Mesendoderm (in vitro differentiated cells): Measurements from ENCODE around the gene SLC35C1.

Experiments
- DNase-seq: peaks from one replicate; pipeline ENCODE4 v3.0.0; 2013
- H2AK5ac ChIP-seq: 2 replicates; pipeline ENCODE4 v1.6.1; 2013; ENCODE audit warnings: low read length, inconsistent platforms
- H2BK120ac ChIP-seq: 2 replicates; pipeline ENCODE4 v1.6.1; 2013; ENCODE audit warnings: low read depth, mild to moderate bottlenecking, low read length, moderate library complexity, mixed read lengths
- H2BK15ac ChIP-seq: replicated peaks from 2 replicates; pipeline ENCODE4 v1.6.1; 2013; ENCODE audit warnings: low read depth, mild to moderate bottlenecking, moderate library complexity
- H2BK5ac ChIP-seq: 2 replicates; pipeline ENCODE4 v1.6.1; 2013; ENCODE audit warnings: low read length, inconsistent platforms
- H3K18ac ChIP-seq: 2 replicates; pipeline ENCODE4 v1.6.1; 2013; ENCODE audit warnings: mild to moderate bottlenecking, low read length, mixed read lengths
- H3K23ac ChIP-seq: one replicate; pipeline ENCODE4 v1.6.1; 2013; ENCODE audit warnings: low read length
- H3K27ac ChIP-seq: 2 replicates; pipeline ENCODE4 v1.5.1; 2013; ENCODE audit warnings: low read depth, mild to moderate bottlenecking, inconsistent platforms, low read length, moderate library complexity
- H3K27me3 ChIP-seq: 2 replicates; pipeline ENCODE4 v1.6.1; 2013; ENCODE audit warnings: low read length, control low read depth, mild to moderate bottlenecking, inconsistent platforms; ENCODE audit not compliant: insufficient read depth, poor library complexity
- H3K36me3 ChIP-seq: 2 replicates; pipeline ENCODE4 v1.6.1; 2013; ENCODE audit warnings: low read length, inconsistent platforms; ENCODE audit not compliant: control insufficient read depth, insufficient read depth
- H3K4ac ChIP-seq: one replicate; pipeline ENCODE4 v1.6.1; 2013; ENCODE audit warnings: low read depth, mild to moderate bottlenecking, low read length, moderate library complexity
- H3K4me1 ChIP-seq: 2 replicates; pipeline ENCODE4 v1.6.1; 2013; ENCODE audit warnings: low read depth, low read length, inconsistent platforms; ENCODE audit not compliant: control insufficient read depth
- H3K4me2 ChIP-seq: 2 replicates; pipeline ENCODE4 v1.6.1; 2013; ENCODE audit warnings: low read length
- H3K4me3 ChIP-seq: 2 replicates; pipeline ENCODE4 v1.5.1; 2013; ENCODE audit warnings: mild to moderate bottlenecking, low read length
- H3K56ac ChIP-seq: one replicate; pipeline ENCODE4 v1.6.1; 2013; ENCODE audit warnings: low read length
- H3K79me1 ChIP-seq: 2 replicates; pipeline ENCODE4 v1.6.1; 2013; ENCODE audit warnings: low read length, inconsistent platforms
- H3K79me2 ChIP-seq: 2 replicates; pipeline ENCODE4 v1.6.1; 2013; ENCODE audit warnings: mild to moderate bottlenecking, low read length; ENCODE audit not compliant: control insufficient read depth, insufficient read depth
- H3K9ac ChIP-seq: 2 replicates; pipeline ENCODE4 v1.6.1; 2013; ENCODE audit warnings: low read length, inconsistent platforms
- H4K5ac ChIP-seq: one replicate; pipeline ENCODE4 v1.6.1; 2013; ENCODE audit warnings: low read length
- H4K8ac ChIP-seq: one replicate; pipeline ENCODE4 v1.6.1; 2013; ENCODE audit warnings: low read depth, mild to moderate bottlenecking, control low read depth, low read length, moderate library complexity
- WGBS: extraction: QIAGEN DNeasy Blood & Tissue Kit; methylation state at CpG from one replicate; pipeline ENCODE4 v1.1.7; 2013; ENCODE audit warnings: low lambda C conversion rate, missing lambda C conversion rate; ENCODE audit not compliant: insufficient coverage; ENCODE audit errors: extremely low coverage; 5-methylcytosine and 5-hydroxymethylcytosine counted together

SLC35C1 gene

DNA sequence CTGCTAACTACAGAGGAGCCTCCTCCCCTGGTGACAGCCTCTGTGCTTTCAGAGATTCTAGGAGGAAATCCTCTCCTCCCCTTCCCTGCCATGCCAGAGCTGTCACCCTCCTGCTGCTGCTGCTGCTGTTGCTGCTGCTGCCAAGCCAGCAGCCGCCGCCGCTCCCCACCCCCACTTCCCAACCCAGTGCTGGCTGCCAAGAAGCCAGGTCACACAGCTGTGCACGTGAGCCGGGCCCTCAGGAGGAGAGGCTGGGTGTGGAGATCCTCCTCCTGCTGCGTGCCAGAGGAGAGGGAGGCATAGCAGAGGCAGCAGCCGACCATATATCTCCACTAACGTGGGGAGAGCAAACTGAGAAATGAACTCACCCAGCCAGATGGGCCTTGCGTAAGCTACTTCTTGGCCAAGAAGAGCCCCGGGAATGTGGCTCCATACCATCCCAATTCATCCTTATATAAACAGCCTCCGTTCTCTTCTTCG is 54.8 kb downstream of the SLC35C1 start:
- Histone ChIP-seq H3K79me1 (no peaks in the 10 kb centered on the region), H3K4ac (no peak overlapping the region), H3K27me3 (no peaks in the 10 kb centered on the region), H3K23ac (no peak overlapping the region), H3K18ac (no peak overlapping the region), H2AK5ac (no peak overlapping the region), H4K8ac (no peak overlapping the region), H3K79me2 (no peaks in the 10 kb centered on the region), H3K4me3 (no peak overlapping the region), H3K4me1 (peaks cover 5% of the 10 kb centered on the region), H2BK120ac (no peak overlapping the region), H3K36me3 (peaks cover 5% of the 10 kb centered on the region), H3K56ac (no peak overlapping the region), H3K9ac (no peak overlapping the region), H2BK5ac (no peak overlapping the region), H3K4me2 (no peak overlapping the region), H3K27ac (no peak overlapping the region), H2BK15ac (no peak overlapping the region), H4K5ac (no peak overlapping the region)
- no CpG with 5 or more reads among the region's 12 CpGs for WGBS
- peak; percentile 76 for DNase-seq

DNA sequence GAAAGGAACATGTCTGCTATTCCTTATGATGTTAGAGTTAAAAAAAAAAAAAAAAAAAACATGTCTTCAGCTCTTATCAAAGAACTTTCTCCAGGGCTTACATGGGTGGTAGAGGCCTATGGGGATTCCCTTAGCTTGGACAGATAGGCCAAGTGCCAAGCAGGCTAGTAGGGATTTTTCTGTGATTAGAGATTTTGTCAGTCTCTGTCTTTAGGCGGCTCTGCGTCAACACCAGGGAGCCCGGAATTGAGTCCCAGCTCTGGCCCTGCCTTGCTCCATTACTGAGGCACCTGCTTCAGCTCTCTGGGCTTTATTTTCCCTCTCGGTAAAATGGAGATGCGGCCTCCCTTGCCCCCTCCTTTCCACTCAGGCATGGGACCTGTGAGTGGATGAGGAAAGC is 55.4 kb downstream of the SLC35C1 start:
- no peak overlapping the region for H3K4me2 ChIP-seq
- H3K9ac ChIP-seq = no peak overlapping the region
- H2BK5ac ChIP-seq = no peak overlapping the region
- H3K18ac ChIP-seq = no peak overlapping the region
- no peak overlapping the region for H4K5ac ChIP-seq
- H3K4ac ChIP-seq = no peak overlapping the region
- no peaks in the 10 kb centered on the region for H3K79me2 ChIP-seq
- no CpG with 5 or more reads among the region's 5 CpGs for WGBS
- H3K79me1 ChIP-seq = no peaks in the 10 kb centered on the region
- no peaks in the 10 kb centered on the region for H3K27me3 ChIP-seq
- no peak overlapping the region for H2AK5ac ChIP-seq
- no peak overlapping the region for H2BK120ac ChIP-seq
- H3K56ac ChIP-seq = no peak overlapping the region
- no peak overlapping the region for H3K4me3 ChIP-seq
- H3K27ac ChIP-seq = no peak overlapping the region
- DNase-seq = no peak
- H3K4me1 ChIP-seq = peaks cover 5% of the 10 kb centered on the region
- H3K36me3 ChIP-seq = peaks cover 5% of the 10 kb centered on the region
- no peak overlapping the region for H3K23ac ChIP-seq
- H2BK15ac ChIP-seq = no peak overlapping the region
- H4K8ac ChIP-seq = no peak overlapping the region

DNA sequence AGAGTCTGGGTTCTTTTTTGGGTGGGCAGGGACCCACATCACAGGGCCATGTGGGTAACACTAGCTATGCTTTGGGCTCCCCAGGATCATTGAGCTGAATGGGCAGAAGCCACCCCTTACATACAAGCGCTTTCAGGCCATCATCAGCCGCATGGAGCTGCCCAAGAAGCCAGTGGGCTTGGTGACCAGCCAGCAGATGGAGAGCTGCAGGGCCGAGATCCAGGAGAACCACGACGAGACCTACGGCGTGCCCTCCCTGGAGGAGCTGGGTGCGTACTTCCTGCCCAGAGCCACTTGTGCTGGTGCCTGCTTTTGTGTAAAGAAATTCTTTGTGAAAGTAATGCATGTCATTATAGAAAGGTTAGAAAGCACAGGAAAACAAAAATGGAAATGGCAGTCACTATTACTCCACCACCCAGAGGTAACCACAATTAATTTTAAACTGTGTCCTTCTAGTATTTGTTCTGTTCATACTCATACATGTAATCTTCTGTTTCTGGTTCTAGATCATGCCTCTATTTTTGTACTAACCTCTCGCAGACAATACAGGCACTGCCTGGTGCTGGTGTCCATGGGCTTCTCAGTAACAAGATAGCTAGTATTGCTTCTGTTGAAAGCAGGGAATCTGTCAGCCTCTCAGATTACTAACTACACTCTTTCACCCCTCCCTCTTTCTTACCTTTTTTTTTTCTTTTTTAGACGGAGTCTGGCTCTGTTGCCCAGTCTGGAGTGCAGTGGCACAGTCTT is 56.0 kb downstream of the SLC35C1 start:
- no peaks in the 10 kb centered on the region for H3K27me3 ChIP-seq
- no peak overlapping the region for H3K27ac ChIP-seq
- H3K23ac ChIP-seq = no peak overlapping the region
- no peaks in the 10 kb centered on the region for H3K79me2 ChIP-seq
- no peak overlapping the region for H3K4ac ChIP-seq
- no peak overlapping the region for H4K8ac ChIP-seq
- H2BK120ac ChIP-seq = no peak overlapping the region
- H3K36me3 ChIP-seq = peaks cover 5% of the 10 kb centered on the region
- H4K5ac ChIP-seq = no peak overlapping the region
- H3K79me1 ChIP-seq = no peaks in the 10 kb centered on the region
- no peak overlapping the region for H3K9ac ChIP-seq
- no peak overlapping the region for H3K4me2 ChIP-seq
- H2AK5ac ChIP-seq = no peak overlapping the region
- WGBS = no CpG with 5 or more reads among the region's 10 CpGs
- H3K4me3 ChIP-seq = no peak overlapping the region
- H3K56ac ChIP-seq = no peak overlapping the region
- no peak overlapping the region for H2BK15ac ChIP-seq
- H3K18ac ChIP-seq = no peak overlapping the region
- peaks cover 5% of the 10 kb centered on the region for H3K4me1 ChIP-seq
- no peak for DNase-seq
- H2BK5ac ChIP-seq = no peak overlapping the region
